HepG2 (cell line): ENCODE results near the gene CISD3. TPM values are rescaled to one million over a fixed set of nuclear protein-coding genes. Genes with fewer than 3 reads are reported as not detected.

ENCODE experiments used
- ASH2L ChIP-seq: fragments of 300-600, 200-600 bp; sonication (generic); IDR thresholded peaks from 2 replicates; pipeline ENCODE4 v1.7.0; 2017; ENCODE audit warnings: low read depth, mild to moderate bottlenecking, moderate library complexity, mixed read lengths, low read length; ENCODE audit not compliant: insufficient read length
- FOXM1 ChIP-seq: sonication (generic); formaldehyde crosslinking; IDR thresholded peaks from 2 replicates; pipeline ENCODE4 v1.5.0; 2020; ENCODE audit warnings: missing genetic modification reagents
- NFYC ChIP-seq: IDR thresholded peaks from 2 replicates; pipeline ENCODE4 v1.6.1; 2016; ENCODE audit warnings: missing genetic modification reagents, missing compliant biosample characterization
- RFX3 ChIP-seq: IDR thresholded peaks from 2 replicates; pipeline ENCODE4 v1.6.1; 2016; ENCODE audit warnings: missing biosample characterization, missing genetic modification reagents
- RFXANK ChIP-seq: IDR thresholded peaks from 2 replicates; pipeline ENCODE4 v1.6.1; 2016
- SOX5 ChIP-seq: IDR thresholded peaks from 2 replicates; pipeline ENCODE4 v1.6.1; 2016; ENCODE audit warnings: borderline replicate concordance
- TEAD3 ChIP-seq: optimal IDR thresholded peaks from 2 replicates; pipeline ENCODE3; 2016; ENCODE audit warnings: borderline replicate concordance
- ZKSCAN8 ChIP-seq: IDR thresholded peaks from 2 replicates; pipeline ENCODE4 v1.6.1; 2016; ENCODE audit warnings: borderline replicate concordance, missing genetic modification reagents, missing compliant biosample characterization
- ZNF143 ChIP-seq: sonication (generic); formaldehyde crosslinking; IDR thresholded peaks from 2 replicates; pipeline ENCODE4 v1.4.0; 2020; ENCODE audit warnings: missing genetic modification reagents
- ZNF230 ChIP-seq: sonication (generic); formaldehyde crosslinking; IDR thresholded peaks from 2 replicates; pipeline ENCODE4 v1.4.0; 2020; ENCODE audit warnings: mild to moderate bottlenecking, missing genetic modification reagents
- ZNF350 ChIP-seq: sonication (generic); formaldehyde crosslinking; IDR thresholded peaks from 2 replicates; pipeline ENCODE4 v1.4.0; 2020; ENCODE audit warnings: mild to moderate bottlenecking, low read depth, missing genetic modification reagents, borderline replicate concordance
- ZNF496 ChIP-seq: sonication (generic); formaldehyde crosslinking; IDR thresholded peaks from 2 replicates; pipeline ENCODE4 v1.8.1; 2023; ENCODE audit warnings: mild to moderate bottlenecking, moderate library complexity, missing genetic modification reagents; ENCODE audit not compliant: insufficient replicate concordance
- polyA plus RNA-seq, 8 experiments: library from polyadenylated mRNA; depleted of rRNA in 3 of 8; stranded (reverse) in 7 of 8; unstranded in 1 of 8; fragments of >200 nt; fragmentation: Illumina TruSeq in 4 of 8; extraction: Trizol in 4 of 8; gene quantifications; 2 replicates each; pipeline versions ENCODE4 v1.2.1 to v1.2.3, GENCODE V29; 2011 to 2016; ENCODE audit warnings: low read depth in 4 of 8, missing spikeins in 1 of 8, mixed read lengths in 1 of 8; ENCODE audit not compliant: insufficient read depth in 1 of 8
- total RNA-seq, 5 experiments: library from RNA; depleted of rRNA; stranded (reverse); fragments of >200 nt; fragmentation: Illumina TruSeq; extraction: Trizol; gene quantifications; 2 replicates each; pipeline ENCODE4 v1.2.3, GENCODE V29; 2016; ENCODE audit warnings: low read depth in 1 of 5
- TF ChIP-seq, protein P1 (sequence below): sonication (generic); formaldehyde crosslinking; IDR thresholded peaks from 2 replicates; pipeline ENCODE4 v1.5.0; 2020; ENCODE audit warnings: missing genetic modification reagents
- TF ChIP-seq, protein P2 (sequence below): sonication (generic); formaldehyde crosslinking; IDR thresholded peaks from 2 replicates; pipeline ENCODE4 v1.5.0; 2020; ENCODE audit warnings: mild to moderate bottlenecking, missing genetic modification reagents, borderline replicate concordance
- TF ChIP-seq, protein P3 (sequence below), 2 experiments: sonication (generic) in 1 of 2; formaldehyde crosslinking in 1 of 2; IDR thresholded peaks; 2 replicates each; pipeline versions ENCODE4 v1.5.1 to v1.6.1; 2011 to 2020; ENCODE audit warnings: borderline replicate concordance in 1 of 2, low read depth in 1 of 2, low read length in 1 of 2, mild to moderate bottlenecking in 1 of 2, missing genetic modification reagents in 1 of 2, moderate library complexity in 1 of 2
- TF ChIP-seq, protein P4 (sequence below): sonication (generic); formaldehyde crosslinking; IDR thresholded peaks from 2 replicates; pipeline ENCODE4 v1.5.1; 2020; ENCODE audit warnings: mild to moderate bottlenecking, missing genetic modification reagents, moderate library complexity

CISD3 gene
- total and polyA plus RNA-seq, 2 of the 13 experiments (the other 11 are each of a cell fraction or from before 2014, with no cell fraction given) = 30.0 to 34.1 TPM

DNA sequence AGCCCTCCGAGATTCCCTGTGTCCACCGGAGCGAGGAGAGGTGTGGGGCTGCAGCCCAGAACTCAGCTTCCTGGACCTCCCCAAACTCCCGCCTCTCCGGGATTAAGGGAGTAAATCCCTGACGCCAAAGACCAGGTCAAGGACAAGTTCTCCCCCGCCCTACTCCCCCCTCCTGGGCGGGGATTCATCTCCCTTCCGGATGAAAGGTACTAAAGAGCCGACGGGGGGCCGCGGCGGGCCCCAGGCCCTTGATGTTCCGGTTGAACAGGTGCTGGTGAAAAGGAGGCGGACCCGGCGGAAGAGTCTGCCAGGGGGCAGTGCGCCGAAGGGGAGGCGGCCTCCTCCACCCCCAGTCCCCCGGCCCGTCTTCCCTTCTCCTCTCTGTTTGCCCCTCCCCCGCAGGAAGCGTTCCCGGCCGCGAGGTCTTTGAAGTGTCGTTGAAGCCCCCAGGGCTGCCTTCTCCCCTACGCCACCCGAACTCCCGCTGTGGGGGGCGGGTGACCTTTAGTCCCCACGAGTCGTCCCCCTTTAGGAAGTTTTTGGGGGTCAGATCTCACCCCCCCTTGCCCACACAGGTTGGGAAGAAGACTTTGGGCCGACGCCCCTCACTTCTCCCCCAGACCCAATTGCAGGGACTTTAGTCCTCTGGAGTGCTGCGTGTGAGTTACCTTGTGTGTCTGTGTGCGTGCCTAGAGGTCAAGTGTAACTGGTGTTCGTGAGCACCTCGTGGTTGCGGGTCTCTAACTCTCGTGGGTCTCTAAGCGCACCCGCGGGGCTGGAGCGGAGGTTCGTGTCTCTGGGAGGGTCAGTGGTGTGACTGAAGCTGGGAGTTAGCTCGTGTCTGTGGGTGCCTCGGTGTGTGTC is 26.2 kb upstream of the CISD3 start (continued):
- TF ChIP-seq, protein P1, sequence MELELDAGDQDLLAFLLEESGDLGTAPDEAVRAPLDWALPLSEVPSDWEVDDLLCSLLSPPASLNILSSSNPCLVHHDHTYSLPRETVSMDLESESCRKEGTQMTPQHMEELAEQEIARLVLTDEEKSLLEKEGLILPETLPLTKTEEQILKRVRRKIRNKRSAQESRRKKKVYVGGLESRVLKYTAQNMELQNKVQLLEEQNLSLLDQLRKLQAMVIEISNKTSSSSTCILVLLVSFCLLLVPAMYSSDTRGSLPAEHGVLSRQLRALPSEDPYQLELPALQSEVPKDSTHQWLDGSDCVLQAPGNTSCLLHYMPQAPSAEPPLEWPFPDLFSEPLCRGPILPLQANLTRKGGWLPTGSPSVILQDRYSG (CRISPR knock-in tag) = no peak; the same call in 1 of the 2 replicates
- TF ChIP-seq, protein P2, sequence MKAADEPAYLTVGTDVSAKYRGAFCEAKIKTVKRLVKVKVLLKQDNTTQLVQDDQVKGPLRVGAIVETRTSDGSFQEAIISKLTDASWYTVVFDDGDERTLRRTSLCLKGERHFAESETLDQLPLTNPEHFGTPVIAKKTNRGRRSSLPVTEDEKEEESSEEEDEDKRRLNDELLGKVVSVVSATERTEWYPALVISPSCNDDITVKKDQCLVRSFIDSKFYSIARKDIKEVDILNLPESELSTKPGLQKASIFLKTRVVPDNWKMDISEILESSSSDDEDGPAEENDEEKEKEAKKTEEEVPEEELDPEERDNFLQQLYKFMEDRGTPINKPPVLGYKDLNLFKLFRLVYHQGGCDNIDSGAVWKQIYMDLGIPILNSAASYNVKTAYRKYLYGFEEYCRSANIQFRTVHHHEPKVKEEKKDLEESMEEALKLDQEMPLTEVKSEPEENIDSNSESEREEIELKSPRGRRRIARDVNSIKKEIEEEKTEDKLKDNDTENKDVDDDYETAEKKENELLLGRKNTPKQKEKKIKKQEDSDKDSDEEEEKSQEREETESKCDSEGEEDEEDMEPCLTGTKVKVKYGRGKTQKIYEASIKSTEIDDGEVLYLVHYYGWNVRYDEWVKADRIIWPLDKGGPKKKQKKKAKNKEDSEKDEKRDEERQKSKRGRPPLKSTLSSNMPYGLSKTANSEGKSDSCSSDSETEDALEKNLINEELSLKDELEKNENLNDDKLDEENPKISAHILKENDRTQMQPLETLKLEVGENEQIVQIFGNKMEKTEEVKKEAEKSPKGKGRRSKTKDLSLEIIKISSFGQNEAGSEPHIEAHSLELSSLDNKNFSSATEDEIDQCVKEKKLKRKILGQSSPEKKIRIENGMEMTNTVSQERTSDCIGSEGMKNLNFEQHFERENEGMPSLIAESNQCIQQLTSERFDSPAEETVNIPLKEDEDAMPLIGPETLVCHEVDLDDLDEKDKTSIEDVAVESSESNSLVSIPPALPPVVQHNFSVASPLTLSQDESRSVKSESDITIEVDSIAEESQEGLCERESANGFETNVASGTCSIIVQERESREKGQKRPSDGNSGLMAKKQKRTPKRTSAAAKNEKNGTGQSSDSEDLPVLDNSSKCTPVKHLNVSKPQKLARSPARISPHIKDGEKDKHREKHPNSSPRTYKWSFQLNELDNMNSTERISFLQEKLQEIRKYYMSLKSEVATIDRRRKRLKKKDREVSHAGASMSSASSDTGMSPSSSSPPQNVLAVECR = peak; percentile 95
- no peak for TF ChIP-seq ZNF496 (CRISPR knock-in tag)
- TF ChIP-seq, protein P3, sequence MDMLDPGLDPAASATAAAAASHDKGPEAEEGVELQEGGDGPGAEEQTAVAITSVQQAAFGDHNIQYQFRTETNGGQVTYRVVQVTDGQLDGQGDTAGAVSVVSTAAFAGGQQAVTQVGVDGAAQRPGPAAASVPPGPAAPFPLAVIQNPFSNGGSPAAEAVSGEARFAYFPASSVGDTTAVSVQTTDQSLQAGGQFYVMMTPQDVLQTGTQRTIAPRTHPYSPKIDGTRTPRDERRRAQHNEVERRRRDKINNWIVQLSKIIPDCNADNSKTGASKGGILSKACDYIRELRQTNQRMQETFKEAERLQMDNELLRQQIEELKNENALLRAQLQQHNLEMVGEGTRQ (IDR thresholded peaks at IDR 0.05; ENCODE audit: low read depth, low read length) = no peak
- TF ChIP-seq, protein P3 (CRISPR knock-in tag; IDR thresholded peaks at IDR 0.05; ENCODE audit: borderline replicate concordance) = peak; percentile 47; the same call in 1 of the 2 replicates
- TF ChIP-seq ZNF230 = peak; percentile 92
- TF ChIP-seq TEAD3 (CRISPR knock-in tag) = peak; percentile 68
- peak; percentile 97; the same call in 1 of the 2 replicates for TF ChIP-seq ZNF350
- peak; percentile 88; the same call in 1 of the 2 replicates for TF ChIP-seq RFXANK (CRISPR knock-in tag)
- TF ChIP-seq ZKSCAN8 (CRISPR knock-in tag) = peak; percentile 96
- TF ChIP-seq SOX5 (CRISPR knock-in tag) = peak; percentile 96
- TF ChIP-seq ZNF143 (CRISPR knock-in tag) = peak; percentile 61; the same call in 1 of the 2 replicates
- peak; percentile 94 for TF ChIP-seq ASH2L
- TF ChIP-seq, protein P4, sequence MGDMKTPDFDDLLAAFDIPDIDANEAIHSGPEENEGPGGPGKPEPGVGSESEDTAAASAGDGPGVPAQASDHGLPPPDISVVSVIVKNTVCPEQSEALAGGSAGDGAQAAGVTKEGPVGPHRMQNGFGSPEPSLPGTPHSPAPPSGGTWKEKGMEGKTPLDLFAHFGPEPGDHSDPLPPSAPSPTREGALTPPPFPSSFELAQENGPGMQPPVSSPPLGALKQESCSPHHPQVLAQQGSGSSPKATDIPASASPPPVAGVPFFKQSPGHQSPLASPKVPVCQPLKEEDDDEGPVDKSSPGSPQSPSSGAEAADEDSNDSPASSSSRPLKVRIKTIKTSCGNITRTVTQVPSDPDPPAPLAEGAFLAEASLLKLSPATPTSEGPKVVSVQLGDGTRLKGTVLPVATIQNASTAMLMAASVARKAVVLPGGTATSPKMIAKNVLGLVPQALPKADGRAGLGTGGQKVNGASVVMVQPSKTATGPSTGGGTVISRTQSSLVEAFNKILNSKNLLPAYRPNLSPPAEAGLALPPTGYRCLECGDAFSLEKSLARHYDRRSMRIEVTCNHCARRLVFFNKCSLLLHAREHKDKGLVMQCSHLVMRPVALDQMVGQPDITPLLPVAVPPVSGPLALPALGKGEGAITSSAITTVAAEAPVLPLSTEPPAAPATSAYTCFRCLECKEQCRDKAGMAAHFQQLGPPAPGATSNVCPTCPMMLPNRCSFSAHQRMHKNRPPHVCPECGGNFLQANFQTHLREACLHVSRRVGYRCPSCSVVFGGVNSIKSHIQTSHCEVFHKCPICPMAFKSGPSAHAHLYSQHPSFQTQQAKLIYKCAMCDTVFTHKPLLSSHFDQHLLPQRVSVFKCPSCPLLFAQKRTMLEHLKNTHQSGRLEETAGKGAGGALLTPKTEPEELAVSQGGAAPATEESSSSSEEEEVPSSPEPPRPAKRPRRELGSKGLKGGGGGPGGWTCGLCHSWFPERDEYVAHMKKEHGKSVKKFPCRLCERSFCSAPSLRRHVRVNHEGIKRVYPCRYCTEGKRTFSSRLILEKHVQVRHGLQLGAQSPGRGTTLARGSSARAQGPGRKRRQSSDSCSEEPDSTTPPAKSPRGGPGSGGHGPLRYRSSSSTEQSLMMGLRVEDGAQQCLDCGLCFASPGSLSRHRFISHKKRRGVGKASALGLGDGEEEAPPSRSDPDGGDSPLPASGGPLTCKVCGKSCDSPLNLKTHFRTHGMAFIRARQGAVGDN (CRISPR knock-in tag) = peak; percentile 90
- no peak for TF ChIP-seq FOXM1 (CRISPR knock-in tag)
- 0 out of 2 replicates have a peak, but pooled peaks have one; percentile 1 for TF ChIP-seq RFX3 (CRISPR knock-in tag)
- peak; percentile 46 for TF ChIP-seq NFYC (CRISPR knock-in tag)
